ENCODE data around the gene WDR37.
"Not testable (repeated sequence)": the region's sequence is repeated elsewhere in the genome, so short reads cannot be mapped to it uniquely, and the experiment has no call there.

Gene WDR37

GRCh38 chr10:1155791-1156615, 99.8 kb downstream of the WDR37 start:
- no peak for DNase-seq

DNA sequence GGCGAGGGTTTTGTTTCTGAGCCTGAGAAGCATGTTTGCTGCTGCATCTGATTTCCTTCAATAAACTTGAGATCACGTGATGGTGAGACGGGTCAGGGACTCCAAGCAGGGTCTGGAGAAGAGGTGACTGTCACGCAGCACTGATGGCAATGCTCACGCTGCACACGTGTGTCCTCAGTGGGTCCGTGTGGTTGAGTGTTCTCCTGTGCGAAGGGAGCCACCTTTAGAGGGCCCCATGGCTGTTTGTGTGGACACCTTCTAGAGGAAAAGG, 100.4 kb downstream of the WDR37 start:
- DNase-seq: no peak

- DNase-seq: no peak
Measured at GRCh38 chr10:1156921-1157614, 100.9 kb downstream of the WDR37 start.

GRCh38 chr10:1157615-1157933, 101.4 kb downstream of the WDR37 start:
- DNase-seq: no peak

GRCh38 chr10:1158066-1158465, 101.9 kb downstream of the WDR37 start:
- DNase-seq: no peak

DNA sequence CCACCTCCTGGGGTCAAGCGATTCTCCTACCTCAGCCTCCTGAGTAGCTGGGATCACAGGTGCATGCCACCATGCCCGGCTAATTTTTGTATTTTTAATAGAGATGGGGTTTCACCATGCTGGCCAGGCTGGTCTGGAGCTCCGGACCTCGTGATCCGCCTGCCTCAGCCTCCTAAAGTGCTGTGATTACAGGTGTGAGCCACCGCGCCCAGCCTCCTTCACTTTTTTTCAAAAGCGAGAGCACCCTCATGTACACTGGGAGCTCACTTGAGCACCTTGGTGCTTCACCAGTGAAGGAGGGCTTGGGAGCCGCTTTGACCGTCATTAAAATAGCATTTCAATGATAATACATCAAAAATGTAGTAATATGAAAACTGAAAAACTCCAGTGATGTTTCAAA, 102.4 kb downstream of the WDR37 start:
- DNase-seq: not testable (repeated sequence)

- no peak for DNase-seq
Measured at GRCh38 chr10:1159131-1160061, 103.2 kb downstream of the WDR37 start.

- DNase-seq: no peak
Measured at GRCh38 chr10:1160561-1161314, 104.6 kb downstream of the WDR37 start.

DNA sequence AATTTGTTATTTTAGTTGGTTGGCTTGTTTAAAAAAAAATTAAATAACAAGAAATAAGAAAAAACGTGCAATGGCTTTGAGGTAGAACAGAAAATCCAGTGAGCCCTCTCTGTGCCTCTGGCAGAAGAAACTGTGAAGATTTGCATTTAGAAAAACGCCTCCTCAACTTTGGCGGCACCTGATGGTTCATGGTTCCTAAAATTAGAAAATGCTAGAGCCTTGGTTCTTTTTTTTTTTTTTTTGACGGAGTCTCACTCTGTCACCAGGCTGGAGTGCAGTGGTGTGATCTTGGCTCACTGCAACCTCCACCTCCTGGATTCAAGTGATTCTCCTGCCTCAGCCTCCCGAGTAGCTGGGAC, 105.1 kb downstream of the WDR37 start:
- not testable (repeated sequence) for DNase-seq

DNA sequence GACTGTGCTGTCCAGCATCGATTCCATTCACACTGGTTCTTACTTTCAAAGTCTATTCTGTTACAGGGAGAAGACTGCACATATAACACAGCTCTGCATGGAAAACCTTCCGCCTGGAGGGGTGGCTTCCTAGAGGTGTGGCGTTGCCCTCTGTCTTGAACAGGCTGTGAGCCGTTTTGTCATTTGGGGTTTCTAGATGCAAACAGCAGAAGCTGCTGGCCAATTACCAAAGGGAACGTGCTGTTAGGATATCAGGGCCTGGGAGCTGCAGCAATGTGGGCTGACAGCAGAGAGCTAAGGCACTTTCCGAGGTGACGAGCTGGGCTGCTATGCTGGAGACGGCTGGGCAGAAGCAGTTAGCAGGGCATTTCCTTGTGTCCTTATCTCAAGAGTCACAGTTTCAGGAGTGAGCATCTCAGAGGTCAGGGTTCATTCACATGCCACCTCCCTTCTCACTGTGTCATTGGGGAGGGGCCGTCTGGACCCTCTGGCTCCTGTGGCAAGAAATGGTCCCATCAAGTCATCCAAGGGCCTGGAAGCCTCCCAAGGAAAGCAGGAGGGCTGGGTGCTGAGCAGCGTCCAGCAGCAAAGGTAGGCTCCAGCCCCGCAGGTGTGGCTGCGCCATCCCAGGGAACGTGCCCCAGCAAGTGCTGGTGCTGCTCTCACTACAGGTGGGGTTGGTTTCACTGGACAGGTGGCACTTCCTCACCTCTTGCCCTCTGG, 106.5 kb downstream of the WDR37 start:
- DNase-seq: no peak

DNA sequence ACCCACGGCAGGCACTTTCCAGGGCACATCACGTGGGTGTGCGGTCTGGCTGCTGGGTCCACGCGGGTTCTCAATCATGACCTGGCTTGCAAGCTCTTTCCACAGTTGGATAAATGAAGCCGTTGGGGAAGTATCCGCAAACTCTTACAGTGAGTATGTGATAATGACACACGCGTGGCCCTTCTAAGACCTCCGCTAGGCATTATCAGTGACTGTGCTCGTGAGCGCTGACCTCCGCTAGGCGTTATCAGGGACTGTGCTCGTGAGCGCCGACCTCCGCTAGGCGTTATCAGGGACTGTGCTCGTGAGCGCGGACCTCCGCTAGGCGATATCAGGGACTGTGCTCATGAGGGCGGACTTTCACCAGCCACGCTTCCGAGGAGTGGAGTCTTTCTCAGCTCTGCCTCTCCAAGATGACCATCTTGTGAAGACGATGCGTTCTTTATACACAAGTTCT, 107.0 kb downstream of the WDR37 start:
- no peak for DNase-seq

DNA sequence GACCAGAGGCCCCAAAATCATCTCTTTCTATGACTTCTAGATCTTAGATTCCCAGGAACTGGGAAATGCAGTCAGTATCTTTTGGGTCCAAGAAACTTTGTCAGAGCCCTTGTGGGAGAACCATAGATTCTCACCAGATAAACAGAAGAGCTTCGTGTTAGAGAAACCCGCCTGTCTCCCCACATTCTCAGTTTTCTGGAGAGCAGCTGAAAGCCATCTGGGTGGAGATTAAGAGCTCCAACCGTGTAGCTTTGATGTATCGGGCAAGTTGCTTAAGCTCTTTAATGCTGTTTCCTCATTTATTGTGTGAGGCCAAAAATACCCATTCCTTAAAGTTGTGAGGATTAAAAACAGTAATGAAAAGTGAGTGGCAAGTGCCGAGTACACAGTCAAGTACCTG, 107.6 kb downstream of the WDR37 start:
- DNase-seq: no peak

GRCh38 chr10:1166101-1166827, 110.1 kb downstream of the WDR37 start:
- DNase-seq: no peak

DNA sequence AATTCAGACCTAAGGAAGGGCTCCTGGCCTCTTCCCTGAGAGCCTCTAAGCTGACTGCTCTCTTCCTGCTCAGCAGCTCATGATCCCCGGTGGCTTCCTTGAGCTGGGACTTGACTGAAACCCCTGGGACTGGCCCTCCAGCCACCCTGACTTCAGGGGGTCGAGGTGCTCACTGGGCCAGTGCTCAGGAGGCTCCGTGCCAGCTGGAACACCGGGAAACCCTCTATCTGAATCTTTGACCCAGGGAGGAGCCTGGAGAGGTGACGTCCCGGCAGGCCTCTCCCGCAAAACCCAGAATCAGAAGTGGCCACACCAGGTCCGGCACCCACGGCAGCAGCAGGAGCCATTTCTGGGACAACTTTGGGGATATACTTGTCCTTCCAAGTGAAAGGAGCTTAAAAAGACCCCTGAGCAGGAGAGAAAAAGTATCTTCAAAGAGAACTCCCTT, 110.7 kb downstream of the WDR37 start:
- no peak for DNase-seq

DNA sequence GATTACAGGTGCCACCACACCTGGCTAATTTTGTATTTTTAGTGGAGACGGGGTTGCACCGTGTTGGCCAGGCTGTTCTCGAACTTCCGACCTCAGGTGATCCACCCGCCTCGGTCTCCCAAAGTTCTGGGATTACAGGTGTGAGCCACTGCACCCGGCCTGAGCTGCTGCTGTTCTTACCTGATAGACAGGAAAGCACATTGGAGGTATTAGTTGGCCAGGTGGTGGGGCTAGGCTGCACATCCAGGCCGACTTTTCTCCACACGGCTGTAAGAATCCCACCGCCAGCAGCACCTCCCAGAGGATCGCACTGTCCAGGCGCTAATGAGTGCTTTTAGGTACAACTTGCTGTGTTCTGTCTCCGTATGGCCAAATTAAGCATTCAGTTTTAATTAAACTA, 112.6 kb downstream of the WDR37 start:
- DNase-seq: no peak

- DNase-seq: no peak
Measured at GRCh38 chr10:1169186-1169885, 113.2 kb downstream of the WDR37 start.

DNA sequence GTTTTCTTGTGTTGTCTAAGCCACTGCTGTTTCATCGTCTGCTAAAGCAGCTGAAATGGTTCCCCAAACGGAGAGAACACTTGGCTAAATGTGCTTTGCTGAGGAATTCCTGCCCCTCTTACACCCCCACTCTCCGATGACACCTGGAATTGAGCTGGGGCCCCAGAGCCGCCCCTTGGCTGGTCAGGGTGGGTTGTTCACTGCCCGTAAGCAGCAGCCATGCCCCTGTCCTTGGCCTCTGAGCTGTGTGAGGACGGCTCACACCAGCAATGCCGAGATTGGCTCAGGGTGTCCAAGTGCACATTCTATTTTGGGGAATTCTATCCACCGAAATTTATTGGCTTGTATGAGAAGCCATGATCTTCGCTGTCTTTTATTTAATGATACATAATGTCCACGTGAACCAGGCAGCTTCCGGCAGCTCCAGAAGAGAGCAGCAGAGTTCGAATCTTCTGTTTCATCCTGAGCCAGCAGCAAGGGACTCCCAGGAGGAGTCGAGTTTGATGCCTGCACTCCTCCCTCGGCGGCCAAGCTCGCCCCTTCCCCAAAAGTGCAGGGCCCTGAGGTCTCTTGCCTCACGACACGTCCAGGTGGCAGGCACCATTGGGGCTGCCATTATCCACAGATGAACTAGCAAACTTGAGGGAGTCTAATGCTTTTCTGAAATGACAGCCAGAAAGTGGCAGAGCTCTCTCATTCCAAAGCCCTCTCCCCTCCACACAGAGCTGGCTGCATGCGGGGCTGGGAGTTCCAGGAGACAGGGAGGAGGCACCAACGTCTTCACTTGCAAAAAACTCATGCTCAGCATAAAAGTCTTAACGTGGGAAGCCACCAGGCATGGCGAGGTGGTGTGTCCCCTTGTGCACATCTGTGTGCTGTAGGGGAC, 114.0 kb downstream of the WDR37 start:
- no peak for DNase-seq

DNA sequence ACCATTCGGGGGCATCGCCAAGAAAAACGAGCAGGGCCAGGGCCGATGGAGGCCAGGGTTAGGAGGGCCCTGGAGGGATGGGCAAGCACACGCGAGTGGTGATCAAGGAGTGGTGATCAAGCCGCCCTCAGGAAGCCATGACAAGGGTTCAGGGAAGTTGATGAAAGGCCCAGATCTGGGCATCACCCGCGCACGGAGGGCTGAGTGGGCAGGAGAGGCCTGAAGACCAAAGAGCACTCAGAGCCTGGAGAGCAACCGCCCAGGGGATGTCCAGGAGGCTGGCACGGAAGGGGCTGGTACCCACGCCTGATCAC, 114.6 kb downstream of the WDR37 start:
- DNase-seq: no peak

GRCh38 chr10:1171182-1171581, 115.0 kb downstream of the WDR37 start:
- DNase-seq: no peak

GRCh38 chr10:1171586-1171985, 115.4 kb downstream of the WDR37 start:
- DNase-seq: no peak

All from cortex of kidney (tissue), 1 donor.